GM23338 (cell line): ENCODE results near the gene PID1. TPM values are rescaled to one million over a fixed set of nuclear protein-coding genes. Genes with fewer than 3 reads are reported as not detected.

Experiments used
- ATAC-seq: fragments of 200-7000 bp; cut with Tn5 transposase; 3 replicates; pipeline ENCODE4 v1.9.1; 2020
- DNase-seq: peaks from one replicate; pipeline ENCODE4 v3.0.0-alpha.2; 2015; ENCODE audit warnings: low spot score
- H2AFZ ChIP-seq: fragments of 200-600 bp; sonication (generic); 2 replicates; pipeline ENCODE4 v1.8.0; 2016; ENCODE audit warnings: antibody characterized with exemption, mild to moderate bottlenecking, moderate library complexity
- H3F3A ChIP-seq: fragments of 200-600 bp; sonication (generic); replicated peaks from 2 replicates; pipeline ENCODE4 v1.8.0; 2017; ENCODE audit warnings: antibody characterized with exemption, mixed run types, low read depth
- H3K27ac ChIP-seq: fragments of 200-600 bp; sonication (generic); 2 replicates; pipeline ENCODE4 v1.6.1; 2016; ENCODE audit warnings: low read depth
- H3K27me3 ChIP-seq: fragments of 200-600 bp; sonication (generic); 2 replicates; pipeline ENCODE4 v1.8.0; 2016; ENCODE audit warnings: mild to moderate bottlenecking, mixed run types, moderate library complexity; ENCODE audit not compliant: insufficient read depth
- H3K36me3 ChIP-seq: fragments of 200-600 bp; sonication (generic); 2 replicates; pipeline ENCODE4 v1.8.0; 2016; ENCODE audit warnings: mild to moderate bottlenecking; ENCODE audit not compliant: insufficient read depth
- H3K4me1 ChIP-seq: fragments of 200-600 bp; sonication (generic); 2 replicates; pipeline ENCODE4 v1.8.0; 2016; ENCODE audit warnings: mild to moderate bottlenecking, moderate library complexity; ENCODE audit not compliant: insufficient read depth
- H3K4me2 ChIP-seq: fragments of 200-600 bp; sonication (generic); 2 replicates; pipeline ENCODE4 v1.7.1; 2017; ENCODE audit warnings: mixed run types
- H3K4me3 ChIP-seq: fragments of 200-600 bp; sonication (generic); 2 replicates; pipeline ENCODE4 v1.6.1; 2016; ENCODE audit warnings: mixed run types
- H3K79me2 ChIP-seq: fragments of 200-600 bp; sonication (generic); replicated peaks from 2 replicates; pipeline ENCODE4 v1.8.0; 2017; ENCODE audit warnings: mild to moderate bottlenecking; ENCODE audit not compliant: insufficient read depth
- H3K9me2 ChIP-seq: fragments of 200-600 bp; sonication (generic); 2 replicates; pipeline ENCODE4 v1.8.0; 2017; ENCODE audit not compliant: insufficient read depth
- H4K20me1 ChIP-seq: fragments of 200-600 bp; sonication (generic); replicated peaks from 2 replicates; pipeline ENCODE4 v1.8.0; 2017; ENCODE audit warnings: mild to moderate bottlenecking; ENCODE audit not compliant: insufficient read depth
- H3K27ac Mint-ChIP-seq: 2 replicates; pipeline ENCODE4 v1.8.0; 2020; ENCODE audit warnings: inconsistent platforms, mild to moderate bottlenecking, moderate library complexity, mixed read lengths
- H3K27me3 Mint-ChIP-seq: 3 replicates; pipeline ENCODE4 v1.8.0; 2022; ENCODE audit warnings: low read depth, mild to moderate bottlenecking, moderate library complexity, mixed read lengths, inconsistent platforms; ENCODE audit not compliant: insufficient read depth, poor library complexity
- H3K36me3 Mint-ChIP-seq: 3 replicates; pipeline ENCODE4 v1.8.0; 2021; ENCODE audit warnings: low read depth, mild to moderate bottlenecking, inconsistent platforms, moderate library complexity, mixed read lengths
- H3K4me1 Mint-ChIP-seq: 3 replicates; pipeline ENCODE4 v1.8.0; 2020; ENCODE audit warnings: mild to moderate bottlenecking, inconsistent platforms, mixed read lengths
- H3K4me3 Mint-ChIP-seq: 3 replicates; pipeline ENCODE4 v1.8.0; 2021; ENCODE audit warnings: moderate library complexity, mild to moderate bottlenecking, inconsistent platforms, mixed read lengths
- H3K9me3 Mint-ChIP-seq: 3 replicates; pipeline ENCODE4 v1.8.0; 2020; ENCODE audit warnings: moderate library complexity, mild to moderate bottlenecking, inconsistent platforms, mixed read lengths
- CREB1 ChIP-seq: fragments of 250-450 bp; sonication (Bioruptor Pico); IDR thresholded peaks from 2 replicates; pipeline ENCODE4 v1.5.0; 2020; ENCODE audit warnings: low read depth, mild to moderate bottlenecking, moderate library complexity
- EZH2 ChIP-seq: fragments of 200-600 bp; sonication (generic); IDR thresholded peaks from one replicate; pipeline ENCODE4 v1.8.0; 2017; ENCODE audit warnings: antibody characterized with exemption, mild to moderate bottlenecking, low read depth; ENCODE audit not compliant: unreplicated experiment
- JUNB ChIP-seq: IDR thresholded peaks from one replicate; pipeline ENCODE4 v1.6.1; 2016; ENCODE audit warnings: antibody characterized with exemption; ENCODE audit not compliant: unreplicated experiment
- POLR2AphosphoS5 ChIP-seq: IDR thresholded peaks from 2 replicates; pipeline ENCODE4 v1.6.1; 2016; ENCODE audit warnings: antibody characterized with exemption, low read depth
- STAT1 ChIP-seq: IDR thresholded peaks from one replicate; pipeline ENCODE4 v1.6.1; 2016; ENCODE audit warnings: antibody characterized with exemption; ENCODE audit not compliant: unreplicated experiment
- ZNF114 ChIP-seq: fragments of 250-450 bp; sonication (Bioruptor Pico); IDR thresholded peaks from 2 replicates; pipeline ENCODE4 v1.5.0; 2020; ENCODE audit warnings: mild to moderate bottlenecking, moderate library complexity
- ZNF331 ChIP-seq: fragments of 250-450 bp; sonication (Bioruptor Pico); IDR thresholded peaks from 2 replicates; pipeline ENCODE4 v1.5.0; 2020; ENCODE audit warnings: low read depth, mild to moderate bottlenecking, moderate library complexity
- polyA plus RNA-seq: library from polyadenylated mRNA; unstranded; fragments of >200 nt; fragmentation: Nextera tagmentation; extraction: Ambion mirVana; gene quantifications from 2 replicates; pipeline ENCODE4 v1.2.1, GENCODE V29; 2016
- total RNA-seq: library from RNA; depleted of rRNA; stranded (reverse); fragments of >200 nt; shearing (Covaris generic); gene quantifications from 2 replicates; pipeline ENCODE4 v1.2.3, GENCODE V29; 2014
- TF ChIP-seq, protein P1 (sequence below): fragments of 250-450 bp; sonication (Bioruptor Pico); IDR thresholded peaks from 2 replicates; pipeline ENCODE4 v1.5.0; 2020; ENCODE audit warnings: mild to moderate bottlenecking, moderate library complexity

The PID1 gene
- total and polyA plus RNA-seq, 2 experiments from 2014 or later, result 1.7 to 2.4 TPM

DNA sequence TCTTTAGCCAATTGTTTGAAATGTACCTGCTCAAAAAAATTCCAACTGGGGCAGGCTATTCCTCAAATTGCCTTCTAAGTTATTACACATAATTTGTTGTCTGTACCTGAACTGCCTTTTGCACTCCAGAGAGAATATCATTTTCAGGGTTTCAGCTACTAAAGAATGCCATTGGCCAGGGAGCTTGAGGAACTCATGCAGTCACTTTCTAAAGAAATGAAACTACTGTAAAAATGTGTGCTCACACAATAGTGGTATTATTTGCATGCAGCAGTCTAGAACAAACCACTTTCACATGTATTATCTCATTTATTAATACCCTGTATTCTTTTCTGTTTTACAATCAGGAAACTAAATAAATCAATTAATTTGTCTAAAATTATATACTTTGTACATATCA lies 152.2 kb downstream of the PID1 start (continued):
- TF ChIP-seq, protein P1, sequence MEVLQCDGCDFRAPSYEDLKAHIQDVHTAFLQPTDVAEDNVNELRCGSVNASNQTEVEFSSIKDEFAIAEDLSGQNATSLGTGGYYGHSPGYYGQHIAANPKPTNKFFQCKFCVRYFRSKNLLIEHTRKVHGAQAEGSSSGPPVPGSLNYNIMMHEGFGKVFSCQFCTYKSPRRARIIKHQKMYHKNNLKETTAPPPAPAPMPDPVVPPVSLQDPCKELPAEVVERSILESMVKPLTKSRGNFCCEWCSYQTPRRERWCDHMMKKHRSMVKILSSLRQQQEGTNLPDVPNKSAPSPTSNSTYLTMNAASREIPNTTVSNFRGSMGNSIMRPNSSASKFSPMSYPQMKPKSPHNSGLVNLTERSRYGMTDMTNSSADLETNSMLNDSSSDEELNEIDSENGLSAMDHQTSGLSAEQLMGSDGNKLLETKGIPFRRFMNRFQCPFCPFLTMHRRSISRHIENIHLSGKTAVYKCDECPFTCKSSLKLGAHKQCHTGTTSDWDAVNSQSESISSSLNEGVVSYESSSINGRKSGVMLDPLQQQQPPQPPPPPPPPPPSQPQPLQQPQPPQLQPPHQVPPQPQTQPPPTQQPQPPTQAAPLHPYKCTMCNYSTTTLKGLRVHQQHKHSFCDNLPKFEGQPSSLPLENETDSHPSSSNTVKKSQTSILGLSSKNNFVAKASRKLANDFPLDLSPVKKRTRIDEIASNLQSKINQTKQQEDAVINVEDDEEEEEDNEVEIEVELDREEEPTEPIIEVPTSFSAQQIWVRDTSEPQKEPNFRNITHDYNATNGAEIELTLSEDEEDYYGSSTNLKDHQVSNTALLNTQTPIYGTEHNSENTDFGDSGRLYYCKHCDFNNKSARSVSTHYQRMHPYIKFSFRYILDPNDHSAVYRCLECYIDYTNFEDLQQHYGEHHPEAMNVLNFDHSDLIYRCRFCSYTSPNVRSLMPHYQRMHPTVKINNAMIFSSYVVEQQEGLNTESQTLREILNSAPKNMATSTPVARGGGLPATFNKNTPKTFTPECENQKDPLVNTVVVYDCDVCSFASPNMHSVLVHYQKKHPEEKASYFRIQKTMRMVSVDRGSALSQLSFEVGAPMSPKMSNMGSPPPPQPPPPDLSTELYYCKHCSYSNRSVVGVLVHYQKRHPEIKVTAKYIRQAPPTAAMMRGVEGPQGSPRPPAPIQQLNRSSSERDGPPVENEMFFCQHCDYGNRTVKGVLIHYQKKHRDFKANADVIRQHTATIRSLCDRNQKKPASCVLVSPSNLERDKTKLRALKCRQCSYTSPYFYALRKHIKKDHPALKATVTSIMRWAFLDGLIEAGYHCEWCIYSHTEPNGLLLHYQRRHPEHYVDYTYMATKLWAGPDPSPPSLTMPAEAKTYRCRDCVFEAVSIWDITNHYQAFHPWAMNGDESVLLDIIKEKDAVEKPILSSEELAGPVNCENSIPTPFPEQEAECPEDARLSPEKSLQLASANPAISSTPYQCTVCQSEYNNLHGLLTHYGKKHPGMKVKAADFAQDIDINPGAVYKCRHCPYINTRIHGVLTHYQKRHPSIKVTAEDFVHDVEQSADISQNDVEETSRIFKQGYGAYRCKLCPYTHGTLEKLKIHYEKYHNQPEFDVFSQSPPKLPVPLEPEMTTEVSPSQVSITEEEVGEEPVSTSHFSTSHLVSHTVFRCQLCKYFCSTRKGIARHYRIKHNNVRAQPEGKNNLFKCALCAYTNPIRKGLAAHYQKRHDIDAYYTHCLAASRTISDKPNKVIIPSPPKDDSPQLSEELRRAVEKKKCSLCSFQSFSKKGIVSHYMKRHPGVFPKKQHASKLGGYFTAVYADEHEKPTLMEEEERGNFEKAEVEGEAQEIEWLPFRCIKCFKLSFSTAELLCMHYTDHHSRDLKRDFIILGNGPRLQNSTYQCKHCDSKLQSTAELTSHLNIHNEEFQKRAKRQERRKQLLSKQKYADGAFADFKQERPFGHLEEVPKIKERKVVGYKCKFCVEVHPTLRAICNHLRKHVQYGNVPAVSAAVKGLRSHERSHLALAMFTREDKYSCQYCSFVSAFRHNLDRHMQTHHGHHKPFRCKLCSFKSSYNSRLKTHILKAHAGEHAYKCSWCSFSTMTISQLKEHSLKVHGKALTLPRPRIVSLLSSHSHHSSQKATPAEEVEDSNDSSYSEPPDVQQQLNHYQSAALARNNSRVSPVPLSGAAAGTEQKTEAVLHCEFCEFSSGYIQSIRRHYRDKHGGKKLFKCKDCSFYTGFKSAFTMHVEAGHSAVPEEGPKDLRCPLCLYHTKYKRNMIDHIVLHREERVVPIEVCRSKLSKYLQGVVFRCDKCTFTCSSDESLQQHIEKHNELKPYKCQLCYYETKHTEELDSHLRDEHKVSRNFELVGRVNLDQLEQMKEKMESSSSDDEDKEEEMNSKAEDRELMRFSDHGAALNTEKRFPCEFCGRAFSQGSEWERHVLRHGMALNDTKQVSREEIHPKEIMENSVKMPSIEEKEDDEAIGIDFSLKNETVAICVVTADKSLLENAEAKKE (CRISPR knock-in tag), result no peak
- TF ChIP-seq ZNF331 (CRISPR knock-in tag) (no peak), ZNF114 (CRISPR knock-in tag) (no peak), JUNB (no peak)

DNA sequence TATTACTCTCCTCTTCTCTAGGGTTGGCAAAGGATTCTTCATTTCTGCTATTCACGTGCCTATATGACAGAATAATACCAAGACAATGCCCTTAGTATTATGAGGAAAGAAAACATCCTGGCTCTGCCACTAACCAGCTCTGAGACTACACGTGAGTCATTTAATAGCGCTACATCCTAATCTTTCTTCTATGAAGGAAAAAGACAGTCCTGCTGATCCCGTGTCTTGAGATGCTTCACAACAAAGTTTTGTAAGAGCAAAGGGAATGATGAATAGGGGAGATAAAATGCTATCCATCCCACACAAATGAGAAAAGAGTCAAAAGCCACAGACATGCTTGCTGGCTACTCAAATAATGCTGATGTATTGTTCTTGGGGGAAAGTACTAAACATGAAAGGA lies 152.8 kb downstream of the PID1 start:
- H3K36me3 Mint-ChIP-seq, result no peaks in the 10 kb centered on the region
- peaks cover 5% of the 10 kb centered on the region; the same call in 1 of the 2 replicates for H3K9me2 ChIP-seq
- H3K4me1 Mint-ChIP-seq, result no peaks in the 10 kb centered on the region
- DNase-seq (no peak), ATAC-seq (no peak)
- H3K36me3 ChIP-seq, result no peaks in the 10 kb centered on the region
- H2AFZ ChIP-seq, result no peak overlapping the region
- no peak overlapping the region for H3K4me3 ChIP-seq
- no peak overlapping the region for H3K4me2 ChIP-seq
- H4K20me1 ChIP-seq, result no peaks in the 10 kb centered on the region
- H3K27ac Mint-ChIP-seq, result no peak overlapping the region
- no peak overlapping the region for H3K27ac ChIP-seq
- no peaks in the 10 kb centered on the region for H3K27me3 Mint-ChIP-seq
- no peaks in the 10 kb centered on the region for H3K4me1 ChIP-seq
- H3F3A ChIP-seq, result no peaks in the 10 kb centered on the region
- H3K79me2 ChIP-seq, result no peaks in the 10 kb centered on the region
- no peaks in the 10 kb centered on the region for H3K27me3 ChIP-seq
- no peaks in the 10 kb centered on the region for H3K9me3 Mint-ChIP-seq
- no peak overlapping the region for H3K4me3 Mint-ChIP-seq
- TF ChIP-seq CREB1 (CRISPR knock-in tag), result no peak
- TF ChIP-seq STAT1, result no peak
- TF ChIP-seq ZNF331 (CRISPR knock-in tag), result no peak
- no peak for TF ChIP-seq ZNF114 (CRISPR knock-in tag)
- TF ChIP-seq JUNB, result no peak
- TF ChIP-seq, protein P1 (CRISPR knock-in tag), result no peak
- no peak for TF ChIP-seq EZH2
- TF ChIP-seq POLR2AphosphoS5, result no peak
